Activated CD4-positive, alpha-beta T cell treated with anti-CD3 and anti-CD28 coated beads, Interleukin-2, amount 50 U/mL, for 4 hours (primary cell): ENCODE measurements around the gene RABGAP1.

Source experiments
- DNase-seq, 2 experiments: peaks; one replicate each; pipeline ENCODE4 v3.0.0-alpha.2; 2020

The RABGAP1 gene

DNA sequence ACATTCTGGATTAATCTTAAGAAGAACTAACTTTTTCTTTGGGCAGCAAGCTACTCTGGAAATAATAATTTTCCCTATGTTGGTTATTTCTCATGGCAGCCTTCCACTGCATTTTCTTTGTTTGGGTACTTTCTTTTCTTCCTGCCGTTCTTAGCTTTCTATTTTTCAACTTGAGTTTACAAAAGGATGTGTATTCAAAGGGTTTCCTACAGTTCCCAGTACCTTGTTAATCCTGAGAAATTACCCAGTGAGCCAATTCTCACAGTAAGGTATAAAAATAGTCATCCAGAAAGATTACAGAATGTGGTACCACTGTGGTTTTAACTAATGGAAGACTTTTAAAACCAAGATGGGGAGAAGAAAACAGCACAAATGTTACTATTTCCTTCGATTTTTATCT is 112.9 kb downstream of the RABGAP1 start:
- no peak for DNase-seq

DNA sequence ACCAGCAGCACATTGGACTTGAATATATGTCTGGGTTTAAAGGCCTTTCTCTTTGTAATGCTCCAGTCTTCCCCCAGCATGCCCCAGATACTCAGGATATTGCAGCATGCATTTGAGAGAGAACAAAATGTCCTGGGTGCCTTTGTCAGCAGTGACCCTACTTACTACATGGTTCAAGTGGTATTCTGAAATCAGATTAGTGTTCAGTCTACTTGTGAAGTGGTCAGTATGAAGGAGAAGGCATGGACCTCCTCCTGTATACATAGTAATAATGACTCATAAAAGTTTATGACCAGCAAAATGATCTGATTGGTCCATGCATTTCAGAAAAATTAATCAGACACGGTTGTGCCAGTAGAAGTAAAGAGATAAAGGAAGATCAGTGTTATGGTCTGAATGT is 118.0 kb downstream of the RABGAP1 start:
- DNase-seq = no peak

DNA sequence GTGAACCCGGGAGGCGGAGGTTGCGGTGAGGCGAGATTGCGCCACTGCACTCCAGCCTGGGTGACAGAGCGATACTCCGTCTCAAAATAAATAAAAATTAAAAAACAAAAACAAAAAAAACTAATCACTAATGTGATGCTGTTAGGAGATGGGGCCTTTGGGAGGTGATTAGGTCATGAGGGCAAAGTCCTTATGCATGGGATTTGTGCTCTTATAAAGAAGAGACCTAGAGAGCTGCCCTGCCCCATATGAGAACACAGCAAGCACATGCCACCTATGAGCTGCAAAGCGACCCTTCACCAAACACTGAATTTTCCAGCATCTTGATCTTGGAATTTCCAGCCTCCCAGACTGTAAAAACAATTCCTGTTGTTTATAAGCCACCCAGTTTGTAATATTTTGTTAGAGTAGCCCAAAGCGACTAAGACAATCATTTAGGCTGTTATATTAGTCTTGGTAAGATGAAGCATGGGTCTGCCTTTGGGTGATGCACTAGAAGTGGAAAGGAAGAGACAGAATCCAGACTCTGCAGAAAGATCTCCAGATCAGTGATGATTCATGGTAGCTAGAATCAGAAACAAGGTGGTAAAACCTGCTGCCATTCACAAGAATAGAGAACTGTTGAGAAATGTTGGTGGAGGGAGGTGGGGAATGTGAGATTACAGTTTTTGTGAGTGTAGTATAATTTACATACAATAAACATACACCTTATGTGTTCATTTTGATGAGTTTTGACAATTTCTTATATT is 118.8 kb downstream of the RABGAP1 start:
- no peak for DNase-seq

DNA sequence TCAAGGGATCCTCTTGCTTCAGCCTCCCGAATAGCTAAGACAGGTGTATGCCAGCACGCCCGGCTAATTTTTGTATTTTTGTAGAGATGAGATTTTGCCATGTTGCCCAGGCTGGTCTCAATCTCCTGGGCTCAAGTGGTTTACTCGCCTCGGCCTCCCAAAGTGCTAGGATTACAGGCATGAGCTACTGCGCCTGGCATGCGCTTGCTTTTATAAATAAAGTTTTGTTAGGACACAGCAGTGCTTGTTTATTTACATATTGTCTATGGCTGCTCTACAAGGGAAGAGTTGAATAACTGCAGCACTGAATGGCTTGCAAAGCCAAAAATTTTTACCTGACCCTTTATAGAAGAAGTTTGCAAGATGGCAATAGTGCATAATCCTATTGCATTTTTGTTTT is 120.4 kb downstream of the RABGAP1 start:
- no peak for DNase-seq

DNA sequence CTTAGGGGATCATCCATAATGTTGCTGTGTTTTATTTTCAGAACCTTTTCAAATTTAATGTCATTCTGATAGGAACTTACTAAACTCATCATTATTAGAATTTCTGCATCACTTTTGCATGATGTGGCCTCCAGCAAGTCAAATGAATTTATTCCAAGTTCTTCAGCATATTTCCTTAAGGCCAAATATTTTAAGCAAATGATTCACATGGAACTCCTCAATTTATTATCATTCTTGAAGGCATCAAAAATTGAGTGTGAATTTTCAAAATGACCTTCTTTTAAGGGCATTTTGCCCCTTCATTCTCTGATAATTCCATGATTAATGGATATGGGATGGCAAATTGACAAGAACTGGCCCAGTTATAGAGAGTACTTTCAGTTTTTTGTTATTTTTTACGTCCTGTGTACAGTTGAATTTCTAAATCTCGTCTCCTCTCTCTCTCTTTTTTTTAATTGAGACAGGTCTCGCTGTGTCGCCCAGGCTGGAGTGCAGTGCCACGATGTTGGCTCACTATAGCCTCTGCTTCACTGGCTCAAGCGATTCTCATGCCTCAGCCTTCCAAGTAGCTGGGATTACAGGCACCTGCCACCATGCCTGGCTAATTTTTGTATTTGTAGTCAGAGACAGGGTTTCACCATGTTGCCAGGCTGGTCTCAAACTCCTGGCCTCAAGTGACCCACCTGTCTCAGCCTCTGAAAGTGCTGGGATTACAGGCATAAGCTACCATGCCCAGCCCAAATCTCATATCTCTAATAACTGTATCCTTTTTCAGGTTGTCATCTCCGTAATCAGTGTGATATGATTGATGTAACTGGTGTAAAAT is 121.7 kb downstream of the RABGAP1 start:
- no peak for DNase-seq

DNA sequence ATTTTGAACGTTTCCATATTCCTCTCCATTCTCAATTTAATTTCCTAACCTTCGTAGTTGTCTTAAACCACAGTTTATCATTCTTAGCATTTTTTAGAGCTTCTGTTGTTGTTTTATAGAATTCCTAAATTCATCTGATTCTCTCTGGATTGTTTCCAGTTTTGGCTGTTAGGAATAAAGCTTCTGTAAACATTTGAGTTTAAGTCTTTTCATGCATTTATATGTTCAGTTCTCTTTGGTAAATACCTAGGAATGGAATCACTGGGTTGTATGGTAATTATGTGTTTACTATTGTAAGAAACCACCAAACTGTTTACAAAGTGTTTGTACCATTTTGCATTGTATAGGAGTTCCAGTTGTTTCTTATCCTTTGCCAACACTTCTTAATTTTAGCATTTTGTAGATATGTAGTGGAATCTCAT is 122.4 kb downstream of the RABGAP1 start:
- no peak for DNase-seq

DNA sequence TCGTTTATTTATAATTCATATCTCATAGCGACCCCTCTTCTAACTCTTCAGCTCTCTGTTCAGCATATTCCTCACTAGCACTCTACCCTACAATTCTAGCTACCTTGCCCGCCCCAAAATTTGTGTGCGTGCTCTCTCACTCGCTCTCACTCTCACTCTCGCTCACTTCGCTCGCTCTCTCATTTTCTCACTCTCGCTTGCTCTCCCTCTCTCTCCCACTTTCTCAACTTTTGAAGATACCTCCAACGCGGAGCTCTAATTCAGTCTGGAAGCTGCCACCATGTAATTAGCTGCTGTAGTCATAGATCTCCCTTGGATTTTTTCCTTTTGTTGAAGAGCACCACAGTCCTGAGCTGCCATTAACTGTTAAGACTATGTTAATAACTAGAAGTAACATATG is 123.1 kb downstream of the RABGAP1 start:
- DNase-seq = no peak

DNA sequence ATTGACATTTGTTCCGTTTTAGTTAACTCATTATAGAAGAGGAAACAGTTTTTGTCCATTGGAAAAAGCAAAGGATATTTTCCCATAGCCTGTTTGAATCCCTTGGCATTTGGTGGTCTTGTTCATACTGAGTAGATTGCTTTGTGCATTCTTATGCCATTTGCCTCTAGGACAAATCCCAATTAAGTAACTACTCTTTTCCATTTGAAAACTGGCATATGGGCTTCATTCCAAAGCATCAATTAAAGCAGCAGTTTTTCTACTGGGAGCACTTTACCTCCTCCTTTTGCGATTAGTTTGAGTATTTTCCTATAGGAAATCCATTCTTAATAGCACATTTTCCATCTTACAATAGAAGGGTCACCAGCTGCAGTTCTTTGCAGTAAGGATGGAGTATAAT is 123.9 kb downstream of the RABGAP1 start:
- DNase-seq = no peak

DNA sequence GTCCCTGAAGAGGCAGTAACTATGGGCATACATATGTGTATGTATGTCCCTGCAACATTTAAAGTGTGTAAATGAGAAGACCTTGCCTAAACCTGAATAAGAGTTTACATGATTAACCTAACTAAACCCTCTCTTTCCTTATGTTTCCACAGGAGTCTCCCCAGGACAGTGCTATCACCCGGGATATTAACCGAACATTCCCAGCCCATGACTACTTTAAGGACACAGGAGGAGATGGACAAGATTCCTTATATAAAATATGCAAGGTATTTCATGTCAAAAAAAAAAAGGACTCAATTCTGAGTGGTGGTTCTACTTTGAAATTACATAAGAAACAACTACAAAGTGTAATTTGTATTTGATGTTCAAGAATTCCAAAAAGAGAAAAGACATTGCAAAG is 124.4 kb downstream of the RABGAP1 start:
- DNase-seq = no peak

DNA sequence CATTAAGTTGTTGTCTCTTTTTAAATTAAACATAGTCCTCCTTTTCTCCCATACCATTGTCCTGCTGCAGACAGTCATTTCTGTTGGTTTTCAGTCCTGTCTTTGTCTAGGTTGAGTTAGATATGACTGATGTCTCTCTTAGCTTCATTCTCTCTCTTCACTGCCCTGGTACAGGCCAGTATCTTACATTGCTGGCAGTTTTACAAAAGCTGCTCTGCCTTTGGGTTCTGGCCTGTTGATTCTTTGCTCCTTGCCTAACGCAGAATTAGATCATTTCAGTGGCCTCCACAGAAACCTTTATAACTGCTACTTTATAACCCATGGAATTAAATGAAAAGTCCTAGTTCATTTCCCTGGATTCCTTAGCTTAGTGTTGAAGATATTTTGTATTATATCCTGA is 126.3 kb downstream of the RABGAP1 start:
- no peak for DNase-seq

DNA sequence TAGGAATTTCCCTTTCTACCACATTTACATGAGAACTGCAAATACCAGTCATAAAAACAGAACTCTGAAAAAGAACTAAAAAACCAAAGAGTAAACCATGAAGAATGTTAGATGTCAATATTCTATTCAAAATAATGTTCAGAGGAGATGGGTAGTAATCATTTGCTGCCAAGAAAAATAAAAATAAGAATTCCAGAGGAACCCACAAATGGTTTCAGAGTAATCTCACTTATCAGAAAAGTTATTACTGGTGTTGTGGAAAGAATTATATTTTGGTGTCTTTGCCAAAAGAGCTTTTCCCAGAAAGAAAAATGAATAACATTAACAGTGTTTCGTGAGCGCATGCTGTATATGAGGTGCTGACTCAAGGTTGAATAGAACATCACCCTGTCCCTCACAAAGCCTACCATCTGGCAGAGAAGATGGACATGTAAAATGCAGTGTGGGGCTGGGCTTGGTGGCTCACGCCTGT is 128.2 kb downstream of the RABGAP1 start:
- no peak for DNase-seq

DNA sequence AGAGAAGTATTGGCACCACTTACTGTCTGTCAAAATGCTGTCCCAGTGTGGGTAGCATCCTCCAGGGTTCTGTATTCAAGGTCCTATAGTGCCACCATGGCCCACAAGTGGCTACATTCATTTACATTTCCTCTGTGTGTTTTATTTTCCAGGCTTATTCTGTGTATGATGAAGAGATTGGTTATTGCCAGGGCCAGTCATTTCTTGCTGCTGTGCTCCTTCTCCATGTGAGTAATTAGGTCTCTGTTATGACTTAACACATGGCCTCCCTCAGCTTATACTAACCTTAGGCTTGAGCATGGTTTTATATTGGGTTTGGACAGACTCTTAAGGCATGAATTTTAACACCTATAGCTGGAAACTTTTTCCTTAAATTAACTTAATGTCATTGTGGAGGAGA is 129.4 kb downstream of the RABGAP1 start:
- DNase-seq = no peak

DNA sequence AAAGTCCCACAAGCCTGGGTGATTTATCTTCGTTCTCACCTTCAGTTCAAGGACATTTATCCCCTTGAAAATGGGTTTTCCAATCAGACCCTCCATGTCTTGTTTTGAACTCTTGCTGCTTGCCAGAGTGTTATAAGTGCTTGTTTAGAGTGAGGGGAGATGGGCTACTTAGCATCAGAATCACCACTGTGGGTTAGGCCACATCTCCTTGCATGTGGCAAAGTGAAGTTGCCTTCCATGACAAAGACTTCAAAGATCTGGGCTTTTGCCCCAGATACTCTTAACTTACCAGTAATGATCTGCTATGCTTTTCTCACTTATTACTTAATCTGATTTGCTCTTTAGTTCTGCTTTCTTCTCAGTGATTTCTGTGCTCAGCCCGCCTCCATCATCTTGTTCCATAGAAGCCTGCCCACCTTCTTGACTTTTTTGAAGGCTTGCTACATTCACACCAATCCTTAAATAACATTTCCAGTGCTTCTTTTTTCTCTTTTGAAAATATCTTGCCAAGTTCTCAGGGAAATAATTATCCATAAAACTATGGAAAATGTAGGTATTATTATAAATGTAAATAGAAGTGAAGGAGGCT is 131.7 kb downstream of the RABGAP1 start:
- DNase-seq = no peak

DNA sequence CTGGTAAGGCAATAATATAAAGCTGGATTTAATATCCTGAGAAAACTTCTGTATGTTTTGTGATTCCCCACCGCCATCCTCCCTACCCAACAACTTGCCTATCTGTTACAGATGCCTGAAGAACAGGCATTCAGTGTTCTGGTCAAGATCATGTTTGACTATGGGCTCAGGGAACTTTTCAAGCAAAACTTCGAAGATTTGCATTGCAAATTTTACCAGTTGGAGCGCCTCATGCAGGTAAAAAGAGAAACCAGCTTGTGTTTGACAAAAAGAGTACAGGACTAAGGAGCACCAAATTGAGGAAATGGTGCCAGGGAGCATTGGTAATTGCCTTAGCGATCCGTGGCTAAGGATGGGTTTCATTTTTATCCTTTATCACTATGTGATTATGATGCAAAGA is 132.6 kb downstream of the RABGAP1 start:
- no peak for DNase-seq

DNA sequence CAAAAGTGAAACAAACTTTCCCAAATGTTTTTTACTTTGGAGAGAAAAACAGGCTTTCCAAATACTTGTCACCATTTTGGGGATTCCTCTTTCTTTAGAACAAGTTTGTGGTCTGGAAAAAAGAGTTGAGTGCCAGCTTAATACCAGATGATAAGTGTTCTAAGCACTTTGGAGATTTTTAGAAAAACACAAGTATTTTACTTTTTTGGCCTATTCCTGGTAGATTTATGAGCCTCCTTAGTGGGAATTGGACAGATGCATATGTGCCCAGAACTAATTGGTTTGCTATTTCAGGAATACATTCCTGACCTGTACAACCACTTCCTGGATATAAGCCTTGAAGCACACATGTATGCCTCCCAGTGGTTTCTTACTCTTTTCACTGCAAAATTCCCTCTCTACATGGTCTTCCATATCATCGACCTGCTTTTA is 133.2 kb downstream of the RABGAP1 start:
- no peak for DNase-seq

DNA sequence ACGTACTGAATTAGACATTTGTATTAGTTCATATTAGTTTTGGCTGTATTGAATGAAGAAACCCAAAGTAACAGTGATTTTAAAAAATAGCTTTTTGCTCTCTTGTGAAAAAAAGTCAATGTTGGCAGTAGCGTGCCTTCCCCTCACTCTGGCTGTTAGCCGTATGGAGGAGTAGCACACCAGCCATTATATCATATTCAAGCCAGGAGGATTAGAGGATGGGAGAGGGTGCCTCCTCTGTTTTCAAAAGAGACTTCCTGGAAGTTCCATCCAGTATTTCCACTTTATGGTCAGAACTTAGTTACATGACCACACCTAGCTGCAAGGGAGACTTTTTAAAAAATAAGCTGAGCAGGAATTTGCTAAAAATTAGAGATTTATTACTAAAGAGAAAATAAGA is 133.8 kb downstream of the RABGAP1 start:
- no peak for DNase-seq

DNA sequence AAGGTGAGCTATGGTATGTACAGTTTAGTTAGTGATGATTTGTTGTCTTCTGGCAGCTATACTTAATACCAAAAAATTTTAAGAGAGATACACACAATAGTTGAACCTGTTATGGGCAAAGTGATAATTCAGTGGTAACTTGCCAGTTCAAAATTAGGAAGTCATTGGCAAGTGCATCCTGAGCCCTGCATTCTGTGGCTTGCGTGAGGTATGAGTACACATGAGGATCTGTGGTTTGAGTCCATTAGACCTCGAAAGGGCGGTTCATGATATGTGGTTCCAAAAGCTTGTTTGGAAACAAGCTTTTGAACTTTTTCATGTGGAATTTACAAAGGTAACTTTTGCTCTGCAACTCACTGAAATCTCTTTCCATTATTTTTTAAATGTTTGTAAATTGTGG is 139.6 kb downstream of the RABGAP1 start:
- no peak for DNase-seq

DNA sequence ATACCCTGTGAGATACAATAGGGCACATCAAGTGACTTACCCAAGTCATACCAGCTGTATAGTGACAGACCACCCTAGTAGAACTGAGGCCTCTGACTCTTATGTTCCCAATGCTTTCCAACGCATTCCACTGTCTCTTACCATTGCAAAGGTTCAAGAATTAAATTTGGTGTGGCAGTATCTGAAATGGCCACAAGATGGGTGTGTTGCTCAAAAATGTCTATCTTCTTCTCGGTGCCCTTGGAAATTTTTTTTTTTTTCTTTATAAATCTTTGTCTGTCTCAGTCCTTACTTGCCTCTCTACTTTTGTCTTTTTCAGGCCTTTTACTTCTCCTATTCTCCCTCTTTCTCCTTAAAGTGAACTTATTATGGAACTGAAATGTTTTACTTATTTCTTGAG is 141.0 kb downstream of the RABGAP1 start:
- peak in 1 of 2 experiments; percentile 7 for DNase-seq

DNA sequence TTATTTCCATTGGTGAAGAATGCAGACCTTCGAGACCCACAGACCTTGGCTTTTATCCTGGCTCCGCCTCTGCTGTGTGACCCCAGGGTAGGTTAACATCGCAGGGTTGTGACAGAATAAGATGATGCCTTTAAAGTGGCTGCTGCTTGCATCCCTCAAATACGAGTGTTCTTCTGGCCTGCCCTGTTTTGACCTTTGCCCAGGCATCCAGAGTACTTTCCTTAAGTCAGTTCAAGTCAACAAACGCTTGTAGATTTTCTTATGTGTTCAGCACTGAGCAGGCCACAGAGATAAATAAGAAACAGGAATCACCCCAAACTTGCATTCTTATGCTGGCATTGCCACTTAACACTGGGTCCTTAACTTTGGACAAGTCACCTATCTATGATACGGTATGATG is 142.9 kb downstream of the RABGAP1 start:
- no peak for DNase-seq

DNA sequence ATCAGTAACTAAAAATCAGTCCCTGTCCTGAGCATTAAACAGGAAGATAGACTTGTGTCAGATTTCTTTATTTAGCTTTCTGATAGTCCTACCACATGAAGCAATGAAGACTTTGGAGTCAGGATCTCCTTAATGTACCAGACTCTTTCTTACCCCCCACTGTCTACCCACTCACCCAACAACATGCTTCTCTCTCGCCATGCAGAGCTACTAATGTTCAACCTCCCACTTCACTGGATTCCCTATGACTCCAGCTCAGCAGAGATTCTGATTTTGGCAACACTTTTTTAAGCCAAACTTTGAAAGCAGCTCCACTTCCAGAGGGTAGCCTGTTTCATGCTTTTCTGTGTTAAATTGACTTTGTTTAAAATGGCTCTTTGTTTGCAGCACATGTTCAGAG is 143.4 kb downstream of the RABGAP1 start:
- DNase-seq = no peak

DNA sequence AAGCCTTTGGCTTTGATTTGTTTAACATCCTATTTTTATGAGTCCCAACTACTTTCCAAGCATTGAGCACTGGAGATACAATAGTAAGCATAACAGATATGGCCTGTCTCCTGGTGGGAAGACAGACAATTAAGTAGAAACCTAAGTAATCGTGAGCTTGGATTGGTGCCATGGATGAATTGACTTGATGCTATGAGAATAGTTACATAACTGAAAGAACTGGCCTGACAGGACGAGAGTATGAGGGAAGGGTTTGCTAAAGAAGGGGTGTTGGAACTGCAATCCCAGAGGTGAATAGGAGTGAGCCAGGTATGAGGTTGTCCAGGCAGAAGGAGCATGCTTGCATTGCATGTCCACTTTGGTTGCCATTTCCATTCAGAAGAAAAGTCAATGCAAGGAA is 145.1 kb downstream of the RABGAP1 start:
- DNase-seq = no peak

DNA sequence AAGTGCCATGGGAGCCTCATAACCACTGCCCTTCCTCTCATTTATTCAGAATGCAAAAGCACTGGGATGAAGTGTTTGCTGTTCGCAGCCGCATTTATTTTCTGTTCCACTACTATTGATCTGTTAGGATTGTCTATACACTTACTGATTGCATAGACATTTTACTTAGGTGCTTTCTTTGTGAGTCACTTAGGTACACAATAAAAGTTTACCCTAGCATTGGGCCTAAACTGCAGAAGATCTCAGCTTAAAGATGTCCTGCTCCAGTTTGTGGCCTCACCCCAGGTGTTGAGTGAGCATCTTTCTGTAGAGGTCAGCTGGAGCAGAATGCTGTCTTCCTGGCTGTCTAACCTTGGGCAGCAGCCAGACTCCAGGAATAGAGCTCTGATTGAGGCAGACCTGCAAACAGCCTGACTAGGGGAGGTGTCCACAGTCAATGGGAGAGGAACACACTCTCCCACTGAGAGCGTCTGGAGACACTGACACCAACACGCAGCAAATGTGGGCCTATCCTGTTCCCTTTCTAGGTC is 146.6 kb downstream of the RABGAP1 start:
- DNase-seq = no peak

DNA sequence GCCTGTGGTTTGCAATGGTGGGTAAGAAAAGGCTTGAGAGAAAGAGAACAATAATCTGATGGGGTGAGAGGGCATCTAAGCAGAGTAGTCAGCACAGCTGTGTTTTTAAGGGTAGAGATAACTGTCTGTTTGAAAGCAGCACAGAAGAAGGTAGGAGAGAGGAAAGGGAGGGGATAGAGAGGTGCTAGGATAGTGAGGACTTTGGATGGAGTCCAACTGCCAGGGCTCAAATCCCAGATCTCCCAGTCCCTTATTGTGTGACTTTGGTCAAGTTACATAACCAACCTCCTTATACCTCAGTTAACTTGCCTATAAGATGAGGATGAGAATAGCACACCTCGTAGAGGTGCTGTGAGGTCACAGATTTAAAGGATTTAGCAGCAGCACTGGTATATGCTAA is 148.2 kb downstream of the RABGAP1 start:
- DNase-seq = no peak

DNA sequence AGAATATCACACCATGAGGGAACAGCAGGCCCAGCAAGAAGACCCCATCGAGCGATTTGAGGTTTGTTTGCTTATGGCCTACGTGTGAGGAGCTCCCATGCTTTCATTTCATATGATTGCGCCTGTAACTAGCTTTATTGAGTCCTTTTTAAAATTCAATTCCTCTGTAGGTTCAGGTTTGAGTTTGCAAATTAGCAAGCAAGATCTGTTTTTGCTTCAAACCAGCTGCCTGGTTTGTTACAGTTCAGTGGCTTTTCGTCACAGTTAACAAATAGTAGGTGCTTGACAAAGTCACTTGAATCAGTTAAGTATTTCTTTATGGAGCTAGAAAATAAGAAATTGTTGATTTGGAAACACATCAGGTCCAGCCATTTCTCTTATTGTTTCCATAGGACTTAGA is 149.0 kb downstream of the RABGAP1 start:
- no peak for DNase-seq
